GM18951 (cell line): ENCODE measurements around the gene PPP6R2.

Experiments used
- POLR2A ChIP-seq: IDR thresholded peaks from 4 replicates; pipeline ENCODE4 v1.6.1; 2011; ENCODE audit warnings: mild to moderate bottlenecking; ENCODE audit not compliant: insufficient read length, insufficient read depth; ENCODE audit errors: extremely low read depth
- in situ Hi-C: fragments of 300-500 bp; cut with MboI; formaldehyde crosslinking; loops from one replicate; pipeline ENCODE4 v1.12.0; 2022; ENCODE audit warnings: low sequenced_read_pairs, mixed read lengths, inconsistent platforms; ENCODE audit not compliant: unreplicated experiment

Gene PPP6R2

GRCh38 chr22:50438305-50439275 lies 95.5 kb downstream of the PPP6R2 start:
- in situ Hi-C loops, result no loop called here
- no peak for TF ChIP-seq POLR2A

DNA sequence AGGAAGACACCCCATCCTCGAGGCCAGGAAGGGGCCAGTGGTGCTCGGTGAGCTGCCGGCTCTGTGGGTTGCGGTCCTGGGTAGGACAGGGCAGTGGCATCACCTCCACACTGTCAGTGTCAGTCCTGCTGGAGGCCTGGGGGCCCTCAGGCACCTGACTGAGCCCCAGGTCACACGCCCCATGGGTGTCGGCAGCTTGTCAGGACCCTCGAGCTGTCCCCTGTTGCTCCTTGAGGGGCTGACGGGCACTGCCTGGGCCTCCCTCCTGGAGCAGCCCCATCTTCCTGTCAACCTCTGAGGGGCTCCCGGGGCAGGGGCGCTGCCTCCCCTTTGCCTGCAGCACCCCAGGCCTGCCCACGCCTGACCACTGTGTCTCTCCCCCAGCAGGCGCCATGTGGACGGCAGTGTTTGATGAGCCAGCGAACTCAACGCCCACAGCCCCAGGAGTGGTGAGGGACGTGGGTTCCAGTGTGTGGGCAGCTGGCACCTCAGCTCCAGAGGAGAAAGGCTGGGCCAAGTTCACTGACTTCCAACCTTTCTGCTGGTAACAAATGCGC lies 96.3 kb downstream of the PPP6R2 start:
- in situ Hi-C loops, result no loop called here
- TF ChIP-seq POLR2A, result no peak

- TF ChIP-seq POLR2A, result no peak
- in situ Hi-C loops, result no loop called here
Measured at GRCh38 chr22:50439871-50440331, 96.8 kb downstream of the PPP6R2 start.

DNA sequence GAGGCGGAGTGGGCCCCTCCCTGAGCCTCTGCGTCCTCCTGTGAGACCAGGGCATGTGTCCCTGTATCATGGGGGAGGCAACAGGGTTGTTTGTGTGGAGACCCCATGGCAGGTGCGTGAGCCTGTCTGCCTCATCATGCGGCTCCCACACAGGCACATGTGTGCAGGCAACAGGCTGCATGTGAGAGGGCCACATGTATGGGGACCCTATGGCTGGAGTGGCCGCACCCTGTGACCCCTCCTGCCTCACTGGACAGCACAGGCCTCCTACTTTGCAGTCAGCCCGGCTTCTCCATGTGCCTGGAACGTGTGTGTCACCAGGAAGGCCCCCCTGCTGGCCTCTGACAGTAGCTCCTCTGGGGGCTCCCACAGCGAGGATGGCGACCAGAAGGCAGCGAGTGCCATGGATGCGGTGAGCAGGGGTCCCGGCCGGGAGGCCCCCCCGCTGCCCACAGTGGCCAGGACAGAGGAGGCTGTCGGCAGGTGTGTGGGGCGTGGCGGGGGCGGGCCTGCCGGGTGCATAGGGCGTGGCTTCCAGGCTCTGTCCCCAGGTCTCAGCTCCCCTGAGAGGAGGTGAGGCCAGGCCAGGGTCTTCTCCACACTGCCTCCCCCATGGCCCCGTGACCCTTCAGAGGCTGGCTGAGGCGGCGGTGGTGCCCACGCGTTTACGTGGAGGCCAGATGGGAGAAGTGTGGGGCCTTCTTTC lies 97.6 kb downstream of the PPP6R2 start:
- no peak for TF ChIP-seq POLR2A
- in situ Hi-C loops, result no loop called here

DNA sequence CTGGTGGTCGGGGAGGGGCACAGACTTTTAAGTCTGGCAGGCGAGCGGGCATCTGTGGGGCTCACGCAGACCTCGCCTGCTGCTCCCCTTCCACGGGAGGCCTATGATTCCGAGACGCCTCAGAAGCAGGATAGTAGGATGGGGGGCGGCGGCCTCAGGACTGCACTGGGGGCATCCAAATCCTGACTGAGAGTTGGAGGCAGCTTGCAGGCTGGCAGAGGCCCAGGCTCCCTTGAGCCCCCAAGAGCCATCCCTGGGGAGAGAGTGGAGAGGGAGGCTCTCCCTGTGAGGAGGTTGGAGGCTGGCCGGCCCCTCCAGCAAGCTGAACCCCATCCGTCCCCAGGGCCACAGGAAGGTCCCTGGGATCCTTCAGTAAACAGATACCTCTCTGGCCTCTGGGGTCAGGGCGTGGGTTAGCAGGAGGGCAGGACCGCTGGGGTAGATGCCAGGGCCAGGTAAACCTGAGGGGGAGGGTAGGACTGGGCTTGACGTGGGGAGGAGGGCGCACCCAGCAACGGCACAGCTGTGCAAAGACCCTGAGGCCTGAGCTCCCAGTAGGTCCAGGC lies 98.4 kb downstream of the PPP6R2 start:
- TF ChIP-seq POLR2A, result no peak
- in situ Hi-C loops, result no loop called here

- in situ Hi-C loops, result no loop called here
- TF ChIP-seq POLR2A, result no peak
Measured at GRCh38 chr22:50443197-50443596, 100.1 kb downstream of the PPP6R2 start.

GRCh38 chr22:50443801-50444625 lies 100.9 kb downstream of the PPP6R2 start:
- peak; percentile 14 for TF ChIP-seq POLR2A
- in situ Hi-C loops, result no loop called here

DNA sequence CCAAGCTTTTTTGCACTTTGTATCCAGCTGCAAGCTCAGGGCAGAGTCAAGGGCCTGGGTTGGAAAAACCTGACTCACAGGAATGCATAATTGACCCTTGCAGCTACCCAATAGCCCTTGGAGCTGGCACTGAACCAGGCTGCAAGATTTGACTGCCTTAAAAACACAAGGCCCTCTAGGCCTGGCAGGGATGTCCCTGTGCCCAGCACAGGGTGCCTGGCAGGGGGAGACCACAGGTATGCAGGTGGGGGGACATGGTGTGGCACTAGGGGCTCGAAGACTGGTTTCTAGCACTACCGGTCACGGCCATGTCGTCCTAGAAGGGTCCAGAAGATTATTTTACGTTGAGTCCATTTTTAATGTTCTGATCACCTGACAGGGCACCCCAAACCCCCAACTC lies 101.5 kb downstream of the PPP6R2 start:
- no peak for TF ChIP-seq POLR2A
- in situ Hi-C loops, result no loop called here

GRCh38 chr22:50445071-50445879 lies 102.1 kb downstream of the PPP6R2 start:
- in situ Hi-C loops, result no loop called here
- TF ChIP-seq POLR2A, result peak; percentile 15

GRCh38 chr22:50445880-50446707 lies 103.0 kb downstream of the PPP6R2 start:
- peak; percentile 5 for TF ChIP-seq POLR2A
- in situ Hi-C loops, result no loop called here

DNA sequence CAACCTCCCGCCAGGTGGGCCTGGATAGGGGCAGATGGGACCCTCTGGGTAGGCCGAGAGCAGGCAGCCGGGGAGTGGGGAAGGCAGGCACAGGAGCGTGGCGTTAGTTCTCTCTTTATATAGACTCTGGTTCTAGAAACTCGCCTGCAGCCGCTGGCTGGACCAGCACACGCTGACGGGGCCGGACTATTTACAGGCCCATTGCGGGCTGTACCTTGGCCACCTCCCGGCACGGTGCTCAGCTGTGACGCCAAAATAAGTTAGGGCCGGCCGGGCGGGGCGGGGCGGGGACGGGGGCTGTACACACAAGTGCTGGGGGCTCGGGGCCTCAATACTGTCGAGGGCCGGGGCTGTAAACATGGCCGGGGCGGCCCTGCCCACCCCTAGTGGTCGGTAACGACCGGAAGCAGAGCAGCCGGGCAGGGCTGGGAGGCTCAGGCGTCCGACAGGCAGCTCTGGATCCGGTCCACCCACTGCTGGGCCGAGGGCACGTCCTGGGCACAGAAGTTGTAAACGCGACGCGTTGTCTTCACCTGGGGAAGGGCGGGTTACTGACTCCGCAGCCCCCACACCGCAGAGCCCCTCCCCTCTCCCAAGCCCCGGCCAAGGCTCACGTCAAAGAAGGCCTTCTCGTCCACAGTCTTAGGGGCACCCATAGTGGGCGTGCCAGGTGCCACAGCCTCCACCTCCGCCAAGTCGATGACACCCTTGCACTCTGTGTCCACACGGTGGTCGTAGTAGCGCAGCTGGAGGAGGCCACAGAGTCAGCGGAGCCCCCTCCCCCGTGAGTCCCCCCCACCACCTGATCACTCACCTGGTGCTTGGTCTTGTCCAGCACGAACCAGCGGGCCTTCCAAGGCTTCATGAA lies 103.8 kb downstream of the PPP6R2 start:
- in situ Hi-C loops, result no loop called here
- TF ChIP-seq POLR2A, result no peak
